ENCODE results near the gene FRMD5. TPM values are rescaled to one million over a fixed set of nuclear protein-coding genes. Genes with fewer than 3 reads are reported as not detected.

Gene FRMD5
- polyA plus RNA-seq, 3 donors, result not detected

DNA sequence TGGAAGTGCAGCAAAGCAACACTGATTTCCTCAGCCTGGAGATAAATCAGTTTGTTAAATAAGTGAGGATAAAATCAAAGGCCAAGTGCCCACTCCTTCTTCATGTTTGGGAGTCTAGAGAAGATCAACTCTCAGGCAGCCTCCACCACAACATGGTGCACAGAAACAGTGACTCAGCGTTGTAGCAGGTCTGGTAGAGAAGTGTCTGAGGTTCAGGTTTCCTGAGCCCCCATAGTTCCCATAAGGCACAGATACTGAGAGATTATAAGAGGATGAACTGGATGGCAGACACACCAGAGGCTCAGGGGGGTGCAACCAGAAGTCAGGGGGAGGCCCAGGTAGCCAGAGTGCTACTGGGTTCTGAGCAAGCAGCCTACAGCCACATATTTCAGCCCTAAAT, 166.7 kb downstream of the FRMD5 start:
- no peak for DNase-seq
- Mint-ChIP-seq H3K4me1 (no peaks in the 10 kb centered on the region), H3K36me3 (no peaks in the 10 kb centered on the region), H3K27ac (no peak overlapping the region), H3K27me3 (ENCODE audit: low read depth in 3 of 3) (peaks cover 5 to 8% (median 6%) of the 10 kb centered on the region in 3 donors), H3K4me3 (no peak overlapping the region), H3K9me3 (peaks cover 0 to 2% (median 0%) of the 10 kb centered on the region in 7 donors)
- Histone ChIP-seq H3K79me2 (ENCODE audit: insufficient read depth, low read length) (no peaks in the 10 kb centered on the region), H3K9ac (ENCODE audit: insufficient read depth, low read length, poor library complexity, severe bottlenecking) (no peak overlapping the region), H3K4me3 (replicated peaks in 1 of 3; ENCODE audit: low read depth in 2 of 3, low read length in 3 of 3) (no peak overlapping the region), H4K20me1 (ENCODE audit: insufficient read depth, low read length) (no peaks in the 10 kb centered on the region), H3K36me3 (replicated peaks in 1 of 2; ENCODE audit: control insufficient read depth in 1 of 2, insufficient read depth in 2 of 2, low read length in 2 of 2) (no peaks in the 10 kb centered on the region), H3K4me2 (replicated peaks; ENCODE audit: extremely low read depth, low read length, poor library complexity, severe bottlenecking) (no peak overlapping the region), H3K27me3 (ENCODE audit: control insufficient read depth in 2 of 2, insufficient read depth in 2 of 2, low read length in 2 of 2) (peaks cover 0 to 2% of the 10 kb centered on the region in 2 donors), H3K9me3 (replicated peaks in 1 of 2; ENCODE audit: control insufficient read depth in 1 of 2, insufficient read depth in 1 of 2, low read length in 2 of 2) (no peaks in the 10 kb centered on the region), H2AFZ (ENCODE audit: insufficient read depth, low read depth, low read length, poor library complexity, severe bottlenecking) (no peak overlapping the region), H3K27ac (ENCODE audit: low read depth in 1 of 2, low read length in 2 of 2) (no peak overlapping the region), H3K4me1 (ENCODE audit: control insufficient read depth in 1 of 2, insufficient read depth in 2 of 2, low read length in 2 of 2) (no peaks in the 10 kb centered on the region)
- intact Hi-C loops (cut with micrococcal nuclease), result no loop called here
- WGBS (ENCODE audit: insufficient coverage), result no CpG with 5 or more reads among the region's 1 CpG
- TF ChIP-seq, protein P1, sequence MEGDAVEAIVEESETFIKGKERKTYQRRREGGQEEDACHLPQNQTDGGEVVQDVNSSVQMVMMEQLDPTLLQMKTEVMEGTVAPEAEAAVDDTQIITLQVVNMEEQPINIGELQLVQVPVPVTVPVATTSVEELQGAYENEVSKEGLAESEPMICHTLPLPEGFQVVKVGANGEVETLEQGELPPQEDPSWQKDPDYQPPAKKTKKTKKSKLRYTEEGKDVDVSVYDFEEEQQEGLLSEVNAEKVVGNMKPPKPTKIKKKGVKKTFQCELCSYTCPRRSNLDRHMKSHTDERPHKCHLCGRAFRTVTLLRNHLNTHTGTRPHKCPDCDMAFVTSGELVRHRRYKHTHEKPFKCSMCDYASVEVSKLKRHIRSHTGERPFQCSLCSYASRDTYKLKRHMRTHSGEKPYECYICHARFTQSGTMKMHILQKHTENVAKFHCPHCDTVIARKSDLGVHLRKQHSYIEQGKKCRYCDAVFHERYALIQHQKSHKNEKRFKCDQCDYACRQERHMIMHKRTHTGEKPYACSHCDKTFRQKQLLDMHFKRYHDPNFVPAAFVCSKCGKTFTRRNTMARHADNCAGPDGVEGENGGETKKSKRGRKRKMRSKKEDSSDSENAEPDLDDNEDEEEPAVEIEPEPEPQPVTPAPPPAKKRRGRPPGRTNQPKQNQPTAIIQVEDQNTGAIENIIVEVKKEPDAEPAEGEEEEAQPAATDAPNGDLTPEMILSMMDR (IDR thresholded peaks at IDR 0.05), result no peak

- WGBS (ENCODE audit: insufficient coverage), result no CpG with 5 or more reads among the region's 1 CpG
- DNase-seq, result no peak
- H4K20me1 ChIP-seq (ENCODE audit: insufficient read depth, low read length), result no peaks in the 10 kb centered on the region
- H3K27me3 ChIP-seq (ENCODE audit: control insufficient read depth in 2 of 2, insufficient read depth in 2 of 2, low read length in 2 of 2), result peaks cover 0 to 2% of the 10 kb centered on the region in 2 donors
- no peak overlapping the region for H2AFZ ChIP-seq (ENCODE audit: insufficient read depth, low read depth, low read length, poor library complexity, severe bottlenecking)
- no peaks in the 10 kb centered on the region for H3K4me1 ChIP-seq (ENCODE audit: control insufficient read depth in 1 of 2, insufficient read depth in 2 of 2, low read length in 2 of 2)
- H3K27ac ChIP-seq (ENCODE audit: low read depth in 1 of 2, low read length in 2 of 2), result no peak overlapping the region
- H3K79me2 ChIP-seq (ENCODE audit: insufficient read depth, low read length), result no peaks in the 10 kb centered on the region
- H3K9me3 Mint-ChIP-seq, result peaks cover 0 to 4% (median 0%) of the 10 kb centered on the region in 7 donors
- H3K4me3 ChIP-seq (replicated peaks in 1 of 3; ENCODE audit: low read depth in 2 of 3, low read length in 3 of 3), result no peak overlapping the region
- no peaks in the 10 kb centered on the region for H3K4me1 Mint-ChIP-seq
- intact Hi-C loops (cut with micrococcal nuclease), result no loop called here
- no peak overlapping the region for H3K27ac Mint-ChIP-seq
- peaks cover 3 to 7% (median 5%) of the 10 kb centered on the region in 3 donors for H3K27me3 Mint-ChIP-seq (ENCODE audit: low read depth in 3 of 3)
- TF ChIP-seq, protein P1 (IDR thresholded peaks at IDR 0.05), result no peak
- no peak overlapping the region for H3K9ac ChIP-seq (ENCODE audit: insufficient read depth, low read length, poor library complexity, severe bottlenecking)
- no peaks in the 10 kb centered on the region for H3K36me3 ChIP-seq (replicated peaks in 1 of 2; ENCODE audit: control insufficient read depth in 1 of 2, insufficient read depth in 2 of 2, low read length in 2 of 2)
- H3K9me3 ChIP-seq (replicated peaks in 1 of 2; ENCODE audit: control insufficient read depth in 1 of 2, insufficient read depth in 1 of 2, low read length in 2 of 2), result no peaks in the 10 kb centered on the region
- no peaks in the 10 kb centered on the region for H3K36me3 Mint-ChIP-seq
- H3K4me2 ChIP-seq (replicated peaks; ENCODE audit: extremely low read depth, low read length, poor library complexity, severe bottlenecking), result no peak overlapping the region
- no peak overlapping the region for H3K4me3 Mint-ChIP-seq
Measured at GRCh38 chr15:44024155-44024554, 170.9 kb downstream of the FRMD5 start.
